GM19467 (cell line): ENCODE results near the gene VTI1A.

Experiments
- ATAC-seq: cut with Tn5 transposase; IDR thresholded peaks from one replicate; pipeline ENCODE4 v1.9.1; 2021; ENCODE audit warnings: mild to moderate bottlenecking, moderate library complexity; ENCODE audit not compliant: unreplicated experiment

Gene VTI1A

GRCh38 chr10:112746329-112746728 is 299.3 kb downstream of the VTI1A start:
- ATAC-seq, result no peak

- ATAC-seq, result no peak
Observed at GRCh38 chr10:112750427-112751167, 303.6 kb downstream of the VTI1A start.

DNA sequence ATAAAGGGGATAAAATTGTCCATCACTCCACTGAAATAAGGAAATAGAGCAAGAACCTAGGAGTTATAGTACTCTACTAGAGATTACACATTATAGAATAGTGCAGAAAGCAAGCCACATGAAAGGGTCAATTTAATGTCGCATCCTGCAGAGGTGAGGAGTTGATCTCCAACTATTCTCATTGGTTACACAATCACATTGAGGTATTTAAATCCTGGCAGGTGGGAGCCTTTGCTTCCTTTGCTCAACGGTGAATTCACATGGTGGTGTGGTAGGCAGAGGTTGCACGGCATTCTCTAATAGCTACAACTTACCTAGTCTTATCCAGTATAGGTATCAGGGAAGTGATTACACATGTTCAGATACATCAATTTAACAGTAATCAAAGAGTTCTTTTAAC is 304.6 kb downstream of the VTI1A start:
- no peak for ATAC-seq

GRCh38 chr10:112752288-112752687 is 305.3 kb downstream of the VTI1A start:
- no peak for ATAC-seq

GRCh38 chr10:112753961-112754411 is 307.0 kb downstream of the VTI1A start:
- ATAC-seq, result no peak

DNA sequence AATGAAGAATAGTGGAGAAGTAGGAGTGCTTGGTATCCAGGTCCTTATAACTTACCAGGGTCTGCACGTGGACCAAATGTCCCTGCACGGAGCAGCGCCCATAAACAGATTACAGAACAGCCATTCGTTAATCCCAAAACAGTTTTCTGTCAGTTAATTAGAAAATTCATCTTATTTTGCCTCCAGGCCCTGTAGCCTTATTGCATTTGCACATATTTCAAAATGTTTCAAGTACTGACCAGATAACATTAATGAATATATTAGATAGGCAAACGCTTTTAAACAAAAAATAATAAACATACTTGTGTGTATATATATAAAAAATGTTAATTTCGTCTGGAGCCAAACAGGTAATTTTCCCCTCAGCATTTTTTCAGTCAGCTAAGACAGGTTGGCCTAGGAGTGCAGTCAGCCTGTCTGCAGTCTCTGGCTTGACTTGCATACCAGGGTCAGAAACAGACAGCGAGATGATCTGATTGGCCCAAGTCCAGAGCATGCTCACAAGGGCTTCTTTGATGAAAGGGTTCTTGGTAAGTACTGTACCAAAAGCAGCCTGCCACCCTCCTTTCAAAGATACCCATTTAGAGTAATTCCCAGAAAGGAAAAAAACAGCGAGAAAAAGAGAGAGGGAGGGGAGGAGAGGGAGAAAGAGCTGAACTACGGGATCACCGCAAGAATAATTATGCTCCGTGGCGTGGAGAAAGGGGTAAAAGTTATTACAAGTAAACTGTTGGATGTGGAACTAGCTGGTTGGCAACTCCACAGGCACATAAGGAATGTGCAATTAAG is 308.6 kb downstream of the VTI1A start:
- ATAC-seq, result no peak

- ATAC-seq, result no peak
Observed at GRCh38 chr10:112756235-112756527, 309.2 kb downstream of the VTI1A start.

GRCh38 chr10:112758961-112759360 is 311.9 kb downstream of the VTI1A start:
- no peak for ATAC-seq

- ATAC-seq, result no peak
Observed at GRCh38 chr10:112759496-112759895, 312.5 kb downstream of the VTI1A start.

- ATAC-seq, result no peak
Observed at GRCh38 chr10:112761256-112761655, 314.2 kb downstream of the VTI1A start.

- ATAC-seq, result no peak
Observed at GRCh38 chr10:112763916-112764520, 317.0 kb downstream of the VTI1A start.

DNA sequence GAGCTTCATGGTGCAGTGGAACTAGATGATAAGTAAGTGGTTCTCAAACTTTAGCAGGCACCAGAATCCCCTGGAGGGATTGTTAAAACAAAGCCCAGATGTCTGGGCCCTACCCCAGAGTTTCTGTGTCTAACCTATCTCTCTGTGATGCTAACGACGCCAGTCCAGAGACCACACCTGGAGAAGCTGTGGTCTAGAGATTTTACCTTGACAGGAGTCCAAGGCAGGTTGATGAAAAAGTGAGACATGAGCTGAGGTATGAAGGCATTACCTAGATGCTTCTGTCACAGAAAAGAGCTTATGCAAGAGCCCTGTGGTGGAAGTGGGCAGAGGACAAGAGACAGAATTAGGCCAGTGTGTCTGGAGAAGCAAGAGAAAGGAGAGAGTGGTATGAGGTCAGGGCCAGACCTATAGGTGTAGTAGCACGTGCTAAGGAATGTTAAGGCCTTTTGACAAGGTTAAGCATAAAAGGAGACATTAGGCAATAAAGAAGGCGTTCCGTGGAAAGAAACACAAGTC is 318.8 kb downstream of the VTI1A start:
- no peak for ATAC-seq

DNA sequence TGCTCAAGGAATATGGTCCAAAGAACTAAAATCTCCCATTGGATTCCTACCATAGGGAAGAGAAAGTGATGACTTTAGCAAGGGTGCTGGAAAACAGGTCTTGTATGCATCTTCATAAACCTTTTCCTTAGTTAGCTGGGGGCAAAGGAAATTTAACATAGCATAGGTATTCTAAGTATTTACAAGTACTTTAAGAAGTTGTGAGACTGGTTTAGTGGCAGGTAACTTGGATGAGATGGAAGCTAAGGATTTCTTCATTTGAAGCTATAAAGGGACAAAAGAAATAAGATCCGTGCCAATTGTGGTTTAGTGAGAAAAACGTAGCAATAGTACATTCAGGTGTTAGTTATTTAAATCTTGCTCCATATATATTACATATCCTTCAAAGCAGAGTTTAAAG is 319.6 kb downstream of the VTI1A start:
- ATAC-seq, result no peak

DNA sequence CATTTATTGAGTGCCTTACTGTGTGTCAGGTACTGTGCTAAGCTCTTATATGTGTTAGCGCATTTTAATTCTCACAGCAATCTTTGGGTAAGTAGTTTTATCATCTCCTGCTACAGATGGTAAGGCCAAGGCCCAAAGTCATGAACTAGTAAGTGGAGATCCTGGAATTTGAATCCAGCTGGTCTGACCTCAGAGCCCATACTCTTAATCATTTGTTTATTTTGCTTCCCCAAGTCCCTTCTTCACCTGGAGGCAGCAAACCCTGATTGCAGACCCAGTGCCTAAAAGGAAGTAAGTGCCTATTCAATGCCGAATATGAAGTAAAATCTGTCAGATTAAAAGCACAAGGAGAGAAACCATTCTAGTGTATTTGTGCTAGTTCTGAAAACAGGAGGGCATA is 320.1 kb downstream of the VTI1A start:
- no peak for ATAC-seq

GRCh38 chr10:112768121-112768520 is 321.1 kb downstream of the VTI1A start:
- ATAC-seq, result no peak

- ATAC-seq, result no peak
Observed at GRCh38 chr10:112769081-112769480, 322.1 kb downstream of the VTI1A start.

- ATAC-seq, result no peak
Observed at GRCh38 chr10:112769611-112770370, 322.8 kb downstream of the VTI1A start.

- no peak for ATAC-seq
Observed at GRCh38 chr10:112771733-112772132, 324.7 kb downstream of the VTI1A start.

DNA sequence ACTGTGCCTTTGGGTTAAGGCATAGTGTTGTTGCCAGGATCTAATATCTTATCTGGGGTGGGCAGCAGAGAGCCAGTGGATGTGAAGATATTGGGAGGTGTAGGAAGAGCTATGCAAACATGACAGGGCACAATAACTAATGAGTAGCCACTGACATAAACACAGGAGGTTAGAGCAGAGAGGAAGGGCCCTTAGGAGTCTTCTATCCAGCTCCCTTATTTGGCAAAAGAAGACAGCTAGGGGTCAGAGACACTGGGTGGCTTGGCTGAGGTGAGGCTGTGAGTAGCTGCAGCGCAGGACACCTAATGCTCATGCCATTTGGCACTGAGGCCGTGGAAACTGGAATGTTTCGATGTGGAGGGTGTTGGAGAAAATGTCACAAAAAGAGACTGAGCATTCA is 326.8 kb downstream of the VTI1A start:
- ATAC-seq, result no peak

- no peak for ATAC-seq
Observed at GRCh38 chr10:112774210-112774609, 327.2 kb downstream of the VTI1A start.

DNA sequence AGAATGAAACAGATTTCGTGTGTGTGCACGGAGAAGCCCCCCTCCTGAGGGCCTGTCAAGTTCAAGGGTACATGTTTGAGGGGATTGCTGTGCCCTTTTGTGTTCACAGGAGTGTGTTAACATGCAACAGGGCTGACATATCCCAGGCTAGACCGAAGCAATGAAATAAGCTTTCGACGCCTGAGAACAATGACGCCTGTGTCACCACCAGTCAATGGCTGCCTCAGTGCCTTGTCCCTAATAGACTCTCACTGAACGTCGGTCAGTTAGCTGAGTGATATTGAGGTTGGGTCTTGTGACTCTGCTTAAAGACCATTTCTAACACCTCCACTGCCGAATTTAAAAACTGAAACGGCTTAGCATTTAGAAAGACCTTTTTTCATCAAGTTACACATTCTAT is 327.8 kb downstream of the VTI1A start:
- no peak for ATAC-seq
